Neural cell (in vitro differentiated cells): ENCODE data around the gene CEACAM7. TPM values are rescaled to one million over a fixed set of nuclear protein-coding genes. Genes with fewer than 3 reads are reported as not detected.

Experiments
- H2AFZ ChIP-seq: fragments of 200-600, 300-800 bp; sonication (generic), shearing (Covaris generic); 2 replicates; pipeline ENCODE4 v1.6.0; 2014; ENCODE audit warnings: low read depth, mild to moderate bottlenecking, antibody characterized with exemption, low read length, moderate library complexity
- H3F3A ChIP-seq: fragments of 200-600 bp; shearing (Covaris generic); 2 replicates; pipeline ENCODE4 v1.6.1; 2016; ENCODE audit warnings: mild to moderate bottlenecking, moderate library complexity, mixed read lengths, antibody characterized with exemption, low read length; ENCODE audit not compliant: insufficient read depth, poor library complexity, severe bottlenecking
- H3K27ac ChIP-seq: fragments of 200-600, 300-800 bp; sonication (generic), shearing (Covaris generic); 2 replicates; pipeline ENCODE4 v1.5.1; 2014; ENCODE audit warnings: mild to moderate bottlenecking, low read length, moderate library complexity
- H3K27me3 ChIP-seq: fragments of 300-800, 200-600 bp; sonication (generic), shearing (Covaris generic); 2 replicates; pipeline ENCODE4 v1.6.0; 2014; ENCODE audit warnings: mild to moderate bottlenecking, low read depth, low read length, moderate library complexity; ENCODE audit not compliant: insufficient read depth
- H3K36me3 ChIP-seq: fragments of 300-800, 200-600 bp; sonication (generic), shearing (Covaris generic); 2 replicates; pipeline ENCODE4 v1.5.1; 2014; ENCODE audit warnings: mild to moderate bottlenecking, antibody characterized with exemption, low read length, moderate library complexity; ENCODE audit not compliant: insufficient read depth
- H3K4me2 ChIP-seq: fragments of 300-800, 200-600 bp; sonication (generic), shearing (Covaris generic); 2 replicates; pipeline ENCODE4 v1.6.0; 2014; ENCODE audit warnings: mild to moderate bottlenecking, low read length
- H3K4me3 ChIP-seq: fragments of 300-800, 200-600 bp; sonication (generic), shearing (Covaris generic); 2 replicates; pipeline ENCODE4 v1.5.1; 2014; ENCODE audit warnings: mild to moderate bottlenecking, low read length, moderate library complexity
- H3K79me2 ChIP-seq: fragments of 200-600 bp; shearing (Covaris generic); replicated peaks from 2 replicates; pipeline ENCODE4 v1.6.0; 2014; ENCODE audit warnings: mild to moderate bottlenecking, low read length, moderate library complexity; ENCODE audit not compliant: insufficient read depth
- H3K9ac ChIP-seq: fragments of 300-800, 200-600 bp; sonication (generic), shearing (Covaris generic); 2 replicates; pipeline ENCODE4 v1.6.1; 2016; ENCODE audit warnings: mild to moderate bottlenecking, low read length, mixed read lengths
- H3K9me2 ChIP-seq: fragments of 200-600 bp; shearing (Covaris generic); 2 replicates; pipeline ENCODE4 v1.6.1; 2016; ENCODE audit warnings: mild to moderate bottlenecking, low read length, mixed read lengths; ENCODE audit not compliant: insufficient read depth
- H3K9me3 ChIP-seq: fragments of 200-600, 300-800 bp; sonication (generic), shearing (Covaris generic); 2 replicates; pipeline ENCODE4 v1.6.1; 2016; ENCODE audit warnings: mild to moderate bottlenecking, mixed run types, low read length, moderate library complexity, mixed read lengths
- H4K20me1 ChIP-seq: fragments of 200-600 bp; shearing (Covaris generic); 2 replicates; pipeline ENCODE4 v1.6.1; 2016; ENCODE audit warnings: mild to moderate bottlenecking, mixed run types; ENCODE audit not compliant: insufficient read depth
- EP300 ChIP-seq: fragments of 450-650 bp; conservative IDR thresholded peaks from 2 replicates; pipeline ENCODE4 v1.6.1; 2014; ENCODE audit warnings: antibody characterized with exemption, mild to moderate bottlenecking, moderate library complexity; ENCODE audit not compliant: poor library complexity, severe bottlenecking
- EZH2 ChIP-seq: fragments of 200-600, 300-800 bp; shearing (Covaris generic), sonication (generic); IDR thresholded peaks from 2 replicates; pipeline ENCODE4 v1.6.1; 2014; ENCODE audit warnings: antibody characterized with exemption, low read length, borderline replicate concordance, mild to moderate bottlenecking; ENCODE audit not compliant: insufficient read depth, poor library complexity, severe bottlenecking
- MXI1 ChIP-seq: fragments of 450-650 bp; conservative IDR thresholded peaks from 2 replicates; pipeline ENCODE4 v1.6.1; 2014; ENCODE audit warnings: antibody characterized with exemption, mild to moderate bottlenecking; ENCODE audit not compliant: poor library complexity, severe bottlenecking
- POLR2AphosphoS5 ChIP-seq: IDR thresholded peaks from 2 replicates; pipeline ENCODE4 v1.6.1; 2012
- RAD21 ChIP-seq: fragments of 450-650 bp; conservative IDR thresholded peaks from 2 replicates; pipeline ENCODE4 v1.6.1; 2014; ENCODE audit warnings: antibody characterized with exemption, mild to moderate bottlenecking, moderate library complexity
- SMC3 ChIP-seq: fragments of 450-650 bp; conservative IDR thresholded peaks from 2 replicates; pipeline ENCODE4 v1.6.1; 2014; ENCODE audit warnings: antibody characterized with exemption, mild to moderate bottlenecking, moderate library complexity; ENCODE audit not compliant: poor library complexity
- TAF1 ChIP-seq: IDR thresholded peaks from 2 replicates; pipeline ENCODE4 v1.6.1; 2012; ENCODE audit warnings: low read depth
- polyA plus RNA-seq: library from polyadenylated mRNA; depleted of rRNA; stranded (reverse); fragments of >200 nt; gene quantifications from 2 replicates; pipeline ENCODE4 v1.2.3, GENCODE V29; 2014
- TF ChIP-seq, protein P1 (sequence below): fragments of 450-650 bp; IDR thresholded peaks from 2 replicates; pipeline ENCODE4 v1.5.1; 2014; ENCODE audit warnings: antibody characterized with exemption, mild to moderate bottlenecking, moderate library complexity; ENCODE audit not compliant: poor library complexity, severe bottlenecking
- TF ChIP-seq, protein P2 (sequence below): IDR thresholded peaks from 2 replicates; pipeline ENCODE4 v1.6.1; 2012; ENCODE audit warnings: borderline replicate concordance

Gene CEACAM7
- polyA plus RNA-seq, 1 donor from 2014 or later: not detected

DNA sequence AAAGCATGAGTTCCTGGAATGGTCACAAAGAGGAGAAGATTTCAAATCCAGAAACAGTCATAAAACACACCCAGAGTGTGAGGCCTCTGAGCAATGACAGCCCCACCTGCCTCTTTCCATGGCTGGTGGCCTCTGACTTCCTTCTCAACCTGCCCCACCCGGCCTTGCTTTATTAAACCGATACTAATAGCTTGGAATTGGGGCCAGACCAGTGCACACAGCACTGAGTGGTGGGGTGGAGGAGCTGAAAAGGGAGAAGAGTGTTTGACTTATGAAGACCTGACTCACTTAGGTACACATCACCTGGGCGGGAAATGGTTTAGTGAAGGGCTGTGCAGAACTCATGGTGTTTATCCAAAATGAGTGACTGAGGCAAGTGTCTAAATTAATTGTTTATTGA, 46.5 kb upstream of the CEACAM7 start:
- no peaks in the 10 kb centered on the region for H4K20me1 ChIP-seq
- H3K27ac ChIP-seq: no peak overlapping the region
- TF ChIP-seq, protein P1, sequence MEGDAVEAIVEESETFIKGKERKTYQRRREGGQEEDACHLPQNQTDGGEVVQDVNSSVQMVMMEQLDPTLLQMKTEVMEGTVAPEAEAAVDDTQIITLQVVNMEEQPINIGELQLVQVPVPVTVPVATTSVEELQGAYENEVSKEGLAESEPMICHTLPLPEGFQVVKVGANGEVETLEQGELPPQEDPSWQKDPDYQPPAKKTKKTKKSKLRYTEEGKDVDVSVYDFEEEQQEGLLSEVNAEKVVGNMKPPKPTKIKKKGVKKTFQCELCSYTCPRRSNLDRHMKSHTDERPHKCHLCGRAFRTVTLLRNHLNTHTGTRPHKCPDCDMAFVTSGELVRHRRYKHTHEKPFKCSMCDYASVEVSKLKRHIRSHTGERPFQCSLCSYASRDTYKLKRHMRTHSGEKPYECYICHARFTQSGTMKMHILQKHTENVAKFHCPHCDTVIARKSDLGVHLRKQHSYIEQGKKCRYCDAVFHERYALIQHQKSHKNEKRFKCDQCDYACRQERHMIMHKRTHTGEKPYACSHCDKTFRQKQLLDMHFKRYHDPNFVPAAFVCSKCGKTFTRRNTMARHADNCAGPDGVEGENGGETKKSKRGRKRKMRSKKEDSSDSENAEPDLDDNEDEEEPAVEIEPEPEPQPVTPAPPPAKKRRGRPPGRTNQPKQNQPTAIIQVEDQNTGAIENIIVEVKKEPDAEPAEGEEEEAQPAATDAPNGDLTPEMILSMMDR: no peak
- TF ChIP-seq TAF1 (no peak), MXI1 (no peak), SMC3 (no peak), EP300 (no peak), POLR2AphosphoS5 (no peak), EZH2 (no peak), RAD21 (no peak)
- TF ChIP-seq, protein P2, sequence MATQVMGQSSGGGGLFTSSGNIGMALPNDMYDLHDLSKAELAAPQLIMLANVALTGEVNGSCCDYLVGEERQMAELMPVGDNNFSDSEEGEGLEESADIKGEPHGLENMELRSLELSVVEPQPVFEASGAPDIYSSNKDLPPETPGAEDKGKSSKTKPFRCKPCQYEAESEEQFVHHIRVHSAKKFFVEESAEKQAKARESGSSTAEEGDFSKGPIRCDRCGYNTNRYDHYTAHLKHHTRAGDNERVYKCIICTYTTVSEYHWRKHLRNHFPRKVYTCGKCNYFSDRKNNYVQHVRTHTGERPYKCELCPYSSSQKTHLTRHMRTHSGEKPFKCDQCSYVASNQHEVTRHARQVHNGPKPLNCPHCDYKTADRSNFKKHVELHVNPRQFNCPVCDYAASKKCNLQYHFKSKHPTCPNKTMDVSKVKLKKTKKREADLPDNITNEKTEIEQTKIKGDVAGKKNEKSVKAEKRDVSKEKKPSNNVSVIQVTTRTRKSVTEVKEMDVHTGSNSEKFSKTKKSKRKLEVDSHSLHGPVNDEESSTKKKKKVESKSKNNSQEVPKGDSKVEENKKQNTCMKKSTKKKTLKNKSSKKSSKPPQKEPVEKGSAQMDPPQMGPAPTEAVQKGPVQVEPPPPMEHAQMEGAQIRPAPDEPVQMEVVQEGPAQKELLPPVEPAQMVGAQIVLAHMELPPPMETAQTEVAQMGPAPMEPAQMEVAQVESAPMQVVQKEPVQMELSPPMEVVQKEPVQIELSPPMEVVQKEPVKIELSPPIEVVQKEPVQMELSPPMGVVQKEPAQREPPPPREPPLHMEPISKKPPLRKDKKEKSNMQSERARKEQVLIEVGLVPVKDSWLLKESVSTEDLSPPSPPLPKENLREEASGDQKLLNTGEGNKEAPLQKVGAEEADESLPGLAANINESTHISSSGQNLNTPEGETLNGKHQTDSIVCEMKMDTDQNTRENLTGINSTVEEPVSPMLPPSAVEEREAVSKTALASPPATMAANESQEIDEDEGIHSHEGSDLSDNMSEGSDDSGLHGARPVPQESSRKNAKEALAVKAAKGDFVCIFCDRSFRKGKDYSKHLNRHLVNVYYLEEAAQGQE: no peak
- no peaks in the 10 kb centered on the region for H3K9me3 ChIP-seq
- H3K9ac ChIP-seq: no peak overlapping the region
- H3K27me3 ChIP-seq: no peaks in the 10 kb centered on the region
- no peak overlapping the region for H3K4me2 ChIP-seq
- H3K9me2 ChIP-seq: no peaks in the 10 kb centered on the region
- H3F3A ChIP-seq: no peaks in the 10 kb centered on the region
- no peaks in the 10 kb centered on the region for H3K36me3 ChIP-seq
- H3K4me3 ChIP-seq: no peak overlapping the region
- H2AFZ ChIP-seq: no peak overlapping the region
- no peaks in the 10 kb centered on the region for H3K79me2 ChIP-seq

DNA sequence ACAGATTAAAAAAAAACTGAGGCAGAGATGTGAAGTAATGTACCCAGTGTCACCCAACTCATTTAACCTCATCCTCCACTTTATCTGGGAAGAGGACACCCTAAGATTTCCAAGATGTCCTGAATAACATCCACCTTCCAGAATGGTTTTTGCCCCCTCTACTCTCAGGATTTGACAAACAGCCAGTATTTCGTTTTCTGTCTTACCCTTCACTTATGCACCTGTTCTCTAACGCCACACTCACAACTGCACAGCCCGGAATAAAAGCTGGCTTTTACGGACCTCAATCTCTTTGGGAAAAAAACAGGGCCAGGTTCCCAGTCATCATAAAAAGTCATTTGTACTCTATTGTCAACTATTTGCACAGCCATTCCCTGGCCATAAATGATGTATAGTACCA, 46.1 kb upstream of the CEACAM7 start:
- Histone ChIP-seq H3K9ac (no peak overlapping the region), H3K36me3 (no peaks in the 10 kb centered on the region), H3K27ac (no peak overlapping the region), H4K20me1 (no peaks in the 10 kb centered on the region), H3K79me2 (no peaks in the 10 kb centered on the region), H2AFZ (no peak overlapping the region), H3K4me2 (no peak overlapping the region), H3K27me3 (no peaks in the 10 kb centered on the region), H3K9me3 (no peaks in the 10 kb centered on the region), H3F3A (no peaks in the 10 kb centered on the region), H3K4me3 (no peak overlapping the region), H3K9me2 (no peaks in the 10 kb centered on the region)
- TF ChIP-seq, protein P1: no peak
- no peak for TF ChIP-seq MXI1
- TF ChIP-seq POLR2AphosphoS5: no peak
- TF ChIP-seq, protein P2: no peak
- TF ChIP-seq EZH2: no peak
- TF ChIP-seq RAD21: no peak
- TF ChIP-seq TAF1: no peak
- no peak for TF ChIP-seq EP300
- TF ChIP-seq SMC3: no peak
